ENCODE results near the gene TROAP.
"Not testable (repeated sequence)": the region's sequence is repeated elsewhere in the genome, so short reads cannot be mapped to it uniquely, and the experiment has no call there.

Gene TROAP, protein sequence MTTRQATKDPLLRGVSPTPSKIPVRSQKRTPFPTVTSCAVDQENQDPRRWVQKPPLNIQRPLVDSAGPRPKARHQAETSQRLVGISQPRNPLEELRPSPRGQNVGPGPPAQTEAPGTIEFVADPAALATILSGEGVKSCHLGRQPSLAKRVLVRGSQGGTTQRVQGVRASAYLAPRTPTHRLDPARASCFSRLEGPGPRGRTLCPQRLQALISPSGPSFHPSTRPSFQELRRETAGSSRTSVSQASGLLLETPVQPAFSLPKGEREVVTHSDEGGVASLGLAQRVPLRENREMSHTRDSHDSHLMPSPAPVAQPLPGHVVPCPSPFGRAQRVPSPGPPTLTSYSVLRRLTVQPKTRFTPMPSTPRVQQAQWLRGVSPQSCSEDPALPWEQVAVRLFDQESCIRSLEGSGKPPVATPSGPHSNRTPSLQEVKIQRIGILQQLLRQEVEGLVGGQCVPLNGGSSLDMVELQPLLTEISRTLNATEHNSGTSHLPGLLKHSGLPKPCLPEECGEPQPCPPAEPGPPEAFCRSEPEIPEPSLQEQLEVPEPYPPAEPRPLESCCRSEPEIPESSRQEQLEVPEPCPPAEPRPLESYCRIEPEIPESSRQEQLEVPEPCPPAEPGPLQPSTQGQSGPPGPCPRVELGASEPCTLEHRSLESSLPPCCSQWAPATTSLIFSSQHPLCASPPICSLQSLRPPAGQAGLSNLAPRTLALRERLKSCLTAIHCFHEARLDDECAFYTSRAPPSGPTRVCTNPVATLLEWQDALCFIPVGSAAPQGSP

DNA sequence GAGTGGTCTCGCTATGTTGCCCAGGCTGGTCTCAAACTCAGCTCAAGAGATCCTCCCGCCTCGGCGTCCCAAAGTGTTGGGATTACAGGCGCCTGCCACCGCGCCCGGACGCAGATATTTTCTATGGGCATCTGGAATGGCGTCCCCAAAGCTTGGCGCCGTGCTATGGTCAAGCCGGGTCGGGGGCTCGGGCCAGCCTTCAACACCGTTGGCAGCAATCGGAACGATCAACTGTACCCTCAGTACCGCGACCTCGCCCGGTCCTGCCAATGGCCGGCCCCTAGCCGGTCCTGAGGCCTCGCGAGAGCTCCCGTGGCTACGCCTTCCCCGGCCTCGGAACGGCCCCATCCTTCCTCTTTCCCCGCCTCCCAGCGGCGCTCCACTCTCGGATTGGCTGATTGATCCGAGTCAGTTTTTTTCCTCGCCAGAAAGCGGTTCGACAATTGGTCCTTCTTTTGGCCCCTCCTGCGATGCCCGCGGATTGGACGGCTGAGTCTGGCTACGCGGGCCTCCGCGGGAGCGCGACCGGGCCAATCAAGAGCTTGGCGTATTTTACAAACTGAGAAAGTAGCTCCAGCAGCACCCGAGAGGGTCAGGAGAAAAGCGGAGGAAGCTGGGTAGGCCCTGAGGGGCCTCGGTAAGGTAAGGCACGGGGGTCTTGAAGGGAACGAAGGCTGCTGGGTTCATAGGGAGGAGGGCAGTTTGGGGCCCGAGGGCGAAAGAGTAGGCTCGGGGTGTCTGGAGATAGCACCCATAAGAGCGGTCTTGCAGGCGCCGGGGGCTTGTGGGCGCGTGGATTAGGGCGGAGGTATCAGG is at the start of gene TROAP:
TROAP (plus strand) TSS at position 548 of the 816 bp plus-strand sequence. CDS start 354 bp downstream, outside the sequence.
- peak; percentile 100 for DNase-seq

GRCh38 chr12:49273726-49274395 is 49.2 kb upstream of the TROAP start:
- no peak for DNase-seq

DNA sequence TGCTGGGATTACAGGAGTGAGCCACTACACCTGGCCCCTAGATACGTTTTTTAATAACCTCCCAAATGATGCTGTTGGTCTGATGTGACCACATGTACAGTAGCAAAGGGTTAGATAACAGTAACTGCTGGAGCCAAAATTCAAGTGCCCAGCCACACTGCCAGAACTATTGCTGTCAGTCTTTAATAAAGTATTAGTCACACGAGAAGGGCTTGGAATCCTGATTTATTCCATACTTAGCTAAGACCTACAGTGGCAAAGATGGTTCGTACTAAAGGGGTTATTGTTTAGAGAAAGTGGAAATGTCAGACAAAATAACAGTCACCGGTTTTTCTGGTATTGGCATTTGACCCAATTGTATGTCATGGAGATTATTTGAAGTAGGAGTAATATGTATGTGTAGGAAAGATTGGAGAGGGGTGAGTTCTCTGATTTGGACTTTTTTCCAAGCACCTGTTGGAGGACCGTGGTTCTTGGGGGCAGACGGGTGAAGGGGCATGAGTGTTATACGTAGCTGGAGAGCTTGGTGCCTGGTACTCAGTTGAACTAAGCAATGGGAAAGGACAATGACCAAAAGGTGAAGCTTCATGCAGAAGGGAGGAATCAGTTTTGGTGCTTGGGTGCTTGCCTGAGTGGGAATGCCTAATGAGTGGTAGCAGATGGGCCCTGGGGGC is 48.5 kb upstream of the TROAP start:
- DNase-seq, result no peak

DNA sequence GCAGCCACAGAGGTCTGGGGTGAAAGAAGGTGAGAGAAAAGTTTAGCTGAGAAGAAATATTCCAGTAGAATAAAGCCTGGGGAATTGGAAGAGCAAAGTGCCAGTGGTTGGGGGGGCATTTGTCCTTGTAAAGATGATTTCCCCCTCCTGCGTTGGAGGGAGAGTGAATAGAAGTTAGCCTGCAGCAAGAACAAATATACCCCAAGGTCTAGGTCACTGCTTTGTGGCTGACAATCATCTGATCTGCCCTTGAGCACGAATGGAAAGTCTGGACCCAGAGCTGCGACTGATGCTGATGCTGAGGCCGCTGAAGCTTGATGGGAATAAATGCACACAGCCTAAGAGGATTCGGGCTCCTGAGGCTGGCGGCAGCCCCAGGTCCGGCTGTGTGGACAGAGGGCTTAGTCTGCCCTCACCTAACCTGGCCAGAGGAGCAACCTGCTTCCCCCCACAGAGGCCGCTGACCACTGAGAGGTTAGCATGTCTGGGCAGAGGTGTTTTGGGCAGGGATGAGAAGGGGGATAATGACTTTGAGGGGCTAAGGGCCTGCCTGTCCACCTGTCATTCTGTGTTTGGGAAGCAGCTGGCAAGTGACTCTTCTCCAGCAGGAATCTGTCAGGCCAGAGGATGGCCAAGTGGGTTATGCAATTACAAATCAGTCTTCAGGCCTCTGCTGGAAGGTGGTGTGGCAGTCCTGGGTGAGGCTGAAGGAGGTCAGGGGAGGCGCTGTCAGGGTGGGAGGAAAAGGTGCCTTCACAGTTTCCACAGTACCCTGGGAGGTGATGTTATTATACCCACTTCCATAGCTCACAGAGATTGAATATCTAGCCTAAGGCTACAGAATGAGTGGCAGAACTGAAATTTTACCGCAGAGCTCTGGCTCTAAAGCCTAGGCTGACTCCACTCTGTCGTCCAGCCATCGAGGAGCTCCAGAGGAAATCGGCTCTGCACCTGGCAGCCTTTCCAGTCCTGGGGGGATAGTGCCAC is 46.5 kb upstream of the TROAP start:
- DNase-seq, result no peak

DNA sequence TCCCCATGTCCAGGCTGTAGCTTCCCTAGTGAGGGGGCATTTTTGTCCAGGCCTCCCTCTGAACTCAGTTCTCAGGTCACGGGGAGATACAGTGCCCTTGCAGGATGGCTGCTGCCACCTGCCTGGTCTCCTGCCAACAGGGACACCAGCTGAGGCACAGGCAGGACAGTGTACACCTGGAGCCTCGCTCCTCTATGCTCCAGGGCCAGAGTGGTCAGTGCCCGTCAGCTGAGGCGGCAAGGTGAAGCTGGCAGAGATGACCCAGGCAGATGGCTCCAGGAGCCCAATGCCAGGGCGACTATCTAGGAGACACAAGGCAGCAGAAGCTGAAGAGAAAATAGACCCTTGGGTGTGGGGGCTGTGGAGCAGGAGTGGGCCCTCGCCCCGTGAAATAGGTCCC is 45.6 kb upstream of the TROAP start:
- DNase-seq, result peak; percentile 58

DNA sequence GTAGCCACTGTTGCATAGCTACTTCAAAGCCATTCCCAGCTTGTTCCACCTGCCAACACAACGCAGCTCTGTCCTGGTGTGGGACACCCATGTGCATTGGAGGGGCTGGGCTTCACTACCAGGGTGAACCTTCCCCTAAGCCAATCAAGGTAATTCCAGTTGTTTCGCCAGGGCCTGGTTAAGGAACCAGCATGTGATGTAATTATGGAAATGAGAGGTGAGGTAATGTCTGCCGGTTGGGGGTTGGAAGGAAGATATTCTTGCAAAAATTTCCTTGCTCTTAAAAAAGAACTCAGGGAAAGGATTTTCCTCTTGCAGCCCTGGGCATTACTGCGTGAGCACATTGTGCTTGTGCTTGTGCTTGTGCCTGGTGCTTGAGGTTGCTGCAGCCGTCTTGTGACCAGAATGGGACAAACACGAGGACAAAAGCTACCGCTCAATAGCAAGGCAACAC is 43.3 kb upstream of the TROAP start:
- peak; percentile 74 for DNase-seq

- not testable (repeated sequence) for DNase-seq
Measured at GRCh38 chr12:49280545-49280944, 42.5 kb upstream of the TROAP start.

GRCh38 chr12:49282302-49282701 is 40.8 kb upstream of the TROAP start:
- DNase-seq, result no peak

DNA sequence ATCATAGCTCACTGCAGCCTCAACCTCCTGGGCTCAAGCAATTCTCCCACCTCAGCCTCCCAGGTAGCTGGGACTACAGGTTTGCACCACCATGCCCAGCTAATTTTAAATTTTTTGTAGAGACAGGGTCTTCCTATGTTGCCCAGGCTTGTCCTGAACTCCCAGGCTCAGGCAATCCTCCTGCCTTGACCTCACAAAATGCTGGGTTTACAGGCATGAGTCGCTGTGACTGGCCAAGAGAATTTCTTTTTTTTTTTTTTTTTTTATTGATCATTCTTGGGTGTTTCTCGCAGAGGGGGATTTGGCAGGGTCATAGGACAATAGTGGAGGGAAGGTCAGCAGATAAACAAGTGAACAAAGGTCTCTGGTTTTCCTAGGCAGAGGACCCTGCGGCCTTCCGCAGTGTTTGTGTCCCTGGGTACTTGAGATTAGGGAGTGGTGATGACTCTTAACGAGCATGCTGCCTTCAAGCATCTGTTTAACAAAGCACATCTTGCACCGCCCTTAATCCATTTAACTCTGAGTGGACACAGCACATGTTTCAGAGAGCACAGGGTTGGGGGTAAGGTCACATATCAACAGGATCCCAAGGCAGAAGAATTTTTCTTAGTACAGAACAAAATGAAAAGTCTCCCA is 40.2 kb upstream of the TROAP start:
- not testable (repeated sequence) for DNase-seq

DNA sequence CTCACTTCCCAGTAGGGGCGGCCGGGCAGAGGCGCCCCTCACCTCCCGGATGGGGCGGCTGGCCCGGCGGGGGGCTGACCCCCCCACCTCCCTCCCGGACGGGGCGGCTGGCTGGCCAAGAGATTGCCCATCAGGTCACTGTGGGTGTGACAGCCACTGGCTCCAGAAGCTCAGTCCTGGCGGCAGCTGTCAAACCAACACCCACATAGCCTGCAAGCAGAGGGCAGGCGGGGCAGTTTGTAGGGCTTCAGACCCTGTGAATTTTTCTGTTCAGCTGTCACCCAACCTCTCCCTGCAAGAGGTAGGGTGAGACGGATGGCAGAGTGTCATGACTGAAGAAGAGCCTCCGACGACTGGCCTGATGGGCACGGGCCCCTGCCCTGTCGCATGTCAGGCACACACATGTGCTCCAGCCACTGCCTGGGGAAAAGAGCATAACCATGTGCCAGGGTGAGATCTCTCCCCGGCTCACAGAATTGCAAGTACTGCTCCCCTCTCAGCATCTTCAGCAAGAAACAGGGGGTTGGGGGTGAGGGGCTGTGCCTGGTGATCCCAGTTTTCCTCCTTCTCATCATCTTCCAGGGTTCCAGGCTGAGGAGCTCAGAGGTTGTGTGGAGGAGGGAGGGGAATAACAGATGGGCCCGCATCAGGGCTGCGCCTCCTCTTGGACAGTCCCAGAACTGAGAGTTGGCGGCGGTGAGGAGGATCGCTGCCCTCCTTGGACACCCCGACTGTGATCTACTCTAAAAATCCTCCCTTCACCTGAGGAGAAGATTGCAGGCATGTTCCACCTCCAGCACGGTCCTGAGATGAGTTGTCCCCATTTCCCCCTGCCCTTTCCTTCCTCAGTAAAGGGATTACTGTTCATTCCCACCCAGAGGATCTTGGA is 39.3 kb upstream of the TROAP start:
- no peak for DNase-seq

DNA sequence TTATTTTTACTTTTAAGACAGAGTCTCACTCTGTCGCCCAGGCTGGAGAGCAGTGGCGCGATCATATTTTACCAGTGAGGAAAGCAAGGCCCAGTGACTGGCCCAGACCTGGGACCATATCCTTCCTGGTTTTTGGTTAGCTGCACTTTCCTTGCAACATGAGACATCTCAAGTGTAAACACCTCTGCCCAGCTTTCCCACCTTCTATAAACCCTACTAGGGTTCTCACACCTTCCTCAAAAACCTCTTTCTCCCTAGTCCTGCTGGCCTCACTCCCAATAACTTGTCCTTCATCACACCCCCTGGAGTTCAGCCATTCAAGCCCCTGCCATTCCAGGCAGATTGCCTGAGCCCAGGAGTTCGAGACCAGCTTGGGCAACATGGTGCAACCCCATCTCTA is 38.4 kb upstream of the TROAP start:
- no peak for DNase-seq

DNA sequence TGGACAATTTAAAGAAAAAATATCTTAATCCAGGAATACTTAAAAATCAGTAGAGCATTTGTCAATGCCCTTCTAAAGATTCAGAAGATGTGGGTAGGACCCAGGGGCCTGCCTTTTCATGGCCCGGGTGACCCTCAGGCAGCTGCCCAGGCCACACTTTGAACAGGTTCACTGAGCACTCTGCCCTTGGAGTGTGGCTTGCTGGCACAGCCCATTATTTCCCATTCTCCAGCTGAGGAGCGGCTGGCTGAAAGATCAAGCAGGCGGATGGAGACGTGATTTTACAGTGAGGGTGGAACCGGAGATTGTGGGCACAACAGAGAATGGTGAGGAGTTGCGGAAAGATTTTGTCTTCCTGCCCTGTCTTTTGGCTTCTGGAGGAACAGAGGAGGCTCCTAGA is 35.2 kb upstream of the TROAP start:
- DNase-seq, result no peak

GRCh38 chr12:49288412-49288853 is 34.6 kb upstream of the TROAP start:
- DNase-seq, result peak; percentile 38

DNA sequence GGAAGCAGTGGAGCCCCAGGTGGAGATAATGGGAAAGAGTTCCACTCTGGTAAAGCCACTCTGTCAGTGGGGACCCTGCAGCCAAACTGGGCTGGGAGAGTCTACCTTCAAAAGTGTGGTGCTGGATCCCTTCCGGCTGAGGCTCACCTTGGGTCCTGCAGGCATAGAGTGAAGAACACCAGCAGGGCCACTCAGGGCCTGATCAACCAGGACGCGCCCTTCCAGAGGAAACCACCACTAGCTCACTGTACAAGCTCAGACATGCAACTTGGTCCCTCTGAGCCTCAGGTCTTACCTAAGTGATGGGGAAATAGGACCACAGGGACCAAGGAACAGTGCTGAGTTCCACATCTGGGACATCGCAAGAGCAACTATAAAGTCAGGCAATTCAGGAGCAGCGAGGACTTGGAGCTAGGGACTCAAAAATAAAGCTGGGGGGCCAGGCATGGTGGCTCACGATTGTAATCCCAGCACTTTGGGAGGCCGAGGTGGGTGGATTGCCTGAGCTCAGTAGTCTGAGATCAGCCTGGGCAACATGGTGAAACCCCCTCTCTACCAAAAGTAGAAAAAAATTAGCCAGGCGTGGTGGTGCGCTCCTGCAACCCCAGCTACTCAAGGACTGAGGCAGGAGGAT is 34.0 kb upstream of the TROAP start:
- no peak for DNase-seq

DNA sequence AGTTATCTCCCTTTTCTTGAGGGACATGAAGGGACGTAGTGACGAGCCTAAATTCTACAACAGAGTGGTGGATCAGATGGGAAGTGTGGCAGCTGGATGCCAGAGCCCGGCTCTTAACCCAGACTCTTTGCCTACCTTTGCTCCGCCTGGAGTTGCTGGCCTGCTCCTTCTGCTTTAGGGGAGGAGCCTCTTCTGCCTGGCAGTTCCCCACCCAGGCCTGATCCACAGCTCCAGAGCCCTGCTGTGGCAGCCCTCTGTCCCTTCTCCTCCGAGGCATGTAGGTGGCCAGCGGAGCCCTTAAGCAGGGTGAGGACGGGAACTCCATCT is 30.4 kb upstream of the TROAP start:
- no peak for DNase-seq

DNA sequence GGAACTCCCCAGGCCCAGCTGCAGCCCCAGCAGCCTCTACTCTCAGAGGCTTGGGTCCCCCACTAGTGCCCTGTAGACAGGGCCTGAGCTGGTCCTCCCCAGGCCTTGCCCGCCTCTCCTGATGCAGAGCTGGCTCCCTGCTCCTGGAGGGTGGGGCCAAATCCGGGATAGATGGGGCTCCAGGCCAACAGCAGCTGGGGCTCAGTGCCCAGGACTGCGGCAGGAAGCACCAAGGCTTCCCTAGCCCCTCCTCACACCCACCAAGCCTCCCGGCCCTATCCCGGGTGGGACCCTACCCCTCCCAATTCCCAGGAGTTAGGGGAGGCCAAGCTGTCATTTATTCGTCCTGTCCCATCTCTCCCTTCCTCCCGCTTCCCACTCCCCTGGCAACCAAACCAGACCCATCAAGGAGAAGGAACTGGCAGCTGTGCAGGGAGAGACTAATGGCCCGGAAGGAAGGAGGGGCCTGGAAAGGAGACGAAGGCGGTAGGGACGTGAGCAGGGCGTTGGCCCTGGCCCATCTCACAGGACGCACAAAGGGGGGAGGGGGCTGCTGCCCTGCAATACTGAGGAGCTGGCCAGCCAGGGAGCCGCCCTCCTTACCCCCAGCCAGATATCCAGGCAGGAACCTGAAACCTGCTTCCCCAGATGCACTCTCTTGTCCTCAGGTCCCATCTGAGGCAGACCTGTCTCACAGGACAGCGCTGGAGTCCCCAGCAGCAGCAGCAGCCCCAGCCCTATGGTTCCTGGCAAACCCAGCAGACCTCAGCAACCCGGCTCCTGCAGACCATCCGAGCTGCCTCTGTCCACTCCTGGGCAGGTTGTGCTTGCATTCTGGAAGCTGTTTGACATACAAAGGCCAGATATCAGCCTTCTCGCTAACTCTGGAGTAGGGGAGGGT is 29.7 kb upstream of the TROAP start:
- no peak for DNase-seq

DNA sequence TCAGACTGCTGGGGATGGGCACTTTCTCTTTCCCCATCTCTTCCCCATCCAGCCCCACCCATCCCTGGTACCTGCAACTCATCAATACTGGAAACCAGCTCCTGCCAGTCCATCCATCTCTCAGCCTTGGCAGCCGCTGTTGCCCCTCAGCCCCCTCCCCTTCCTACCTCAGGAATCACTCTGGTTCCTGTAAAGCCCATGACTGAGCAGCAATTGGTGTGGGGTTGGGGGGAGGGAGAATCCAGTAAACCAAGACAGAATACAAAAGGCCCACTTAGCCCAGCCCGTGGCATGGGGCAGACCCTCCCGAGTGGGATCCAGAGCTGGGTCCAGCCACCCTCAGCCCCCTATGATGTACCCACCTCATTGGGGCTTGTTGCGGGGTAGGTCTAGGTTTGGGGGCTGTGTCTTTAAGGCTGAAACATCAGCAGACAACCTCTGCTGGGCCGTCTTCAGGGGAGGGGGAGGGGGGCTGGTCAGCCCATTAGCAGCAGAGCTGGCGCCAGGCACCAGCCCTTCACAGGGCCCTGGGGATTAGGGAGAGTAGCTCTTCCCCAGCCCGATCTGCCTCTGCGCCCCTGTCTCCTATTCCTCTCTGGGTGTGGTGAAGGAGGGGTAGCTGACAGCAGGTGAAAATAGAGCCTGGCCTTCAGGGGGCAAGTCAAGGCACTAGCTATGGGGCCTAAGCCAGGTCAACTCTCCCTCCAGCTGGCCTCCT is 28.8 kb upstream of the TROAP start:
- no peak for DNase-seq
